ENCODE data around the gene DCAF12.

DNA sequence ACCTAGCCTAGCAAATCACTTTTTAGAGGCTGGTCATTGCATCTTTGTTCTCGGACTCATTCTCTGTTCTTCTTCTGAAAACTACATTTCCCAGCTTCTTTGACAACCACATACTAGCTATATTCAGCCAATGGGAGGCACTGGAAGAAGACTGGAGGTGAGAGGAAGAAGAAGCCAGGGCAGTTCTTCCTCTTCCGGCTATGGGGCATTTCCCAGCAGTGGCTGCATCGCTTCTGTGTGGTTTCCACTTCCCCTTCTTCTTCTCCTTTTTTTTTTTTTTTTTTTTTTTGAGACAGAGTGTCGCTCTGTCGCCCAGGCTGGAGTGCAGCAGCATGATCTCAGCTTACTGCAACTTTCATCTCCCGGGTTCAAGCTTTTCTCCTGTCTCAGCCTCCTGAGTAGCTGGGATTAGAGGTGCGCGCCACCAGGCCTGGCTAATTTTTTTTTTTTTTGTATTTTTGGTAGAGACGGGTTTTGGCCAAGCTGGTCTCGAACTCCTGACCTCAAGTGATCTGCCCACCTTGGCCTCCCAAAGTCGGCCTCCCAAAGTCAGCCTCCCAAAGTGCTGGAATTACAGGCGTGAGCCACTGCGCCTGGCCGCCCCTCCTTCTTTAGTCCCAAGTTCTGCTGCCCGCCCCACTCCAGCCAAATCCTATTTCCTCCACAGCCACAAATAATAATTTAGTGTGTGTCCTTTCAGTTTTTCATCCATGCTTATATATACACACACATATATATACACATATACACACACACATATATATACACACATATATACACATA lies 45.4 kb upstream of the DCAF12 start:
- TF ChIP-seq POLR2A (IDR thresholded peaks at IDR 0.05; ENCODE audit: extremely low read depth, insufficient read length), result no peak
- TF ChIP-seq, protein P1, sequence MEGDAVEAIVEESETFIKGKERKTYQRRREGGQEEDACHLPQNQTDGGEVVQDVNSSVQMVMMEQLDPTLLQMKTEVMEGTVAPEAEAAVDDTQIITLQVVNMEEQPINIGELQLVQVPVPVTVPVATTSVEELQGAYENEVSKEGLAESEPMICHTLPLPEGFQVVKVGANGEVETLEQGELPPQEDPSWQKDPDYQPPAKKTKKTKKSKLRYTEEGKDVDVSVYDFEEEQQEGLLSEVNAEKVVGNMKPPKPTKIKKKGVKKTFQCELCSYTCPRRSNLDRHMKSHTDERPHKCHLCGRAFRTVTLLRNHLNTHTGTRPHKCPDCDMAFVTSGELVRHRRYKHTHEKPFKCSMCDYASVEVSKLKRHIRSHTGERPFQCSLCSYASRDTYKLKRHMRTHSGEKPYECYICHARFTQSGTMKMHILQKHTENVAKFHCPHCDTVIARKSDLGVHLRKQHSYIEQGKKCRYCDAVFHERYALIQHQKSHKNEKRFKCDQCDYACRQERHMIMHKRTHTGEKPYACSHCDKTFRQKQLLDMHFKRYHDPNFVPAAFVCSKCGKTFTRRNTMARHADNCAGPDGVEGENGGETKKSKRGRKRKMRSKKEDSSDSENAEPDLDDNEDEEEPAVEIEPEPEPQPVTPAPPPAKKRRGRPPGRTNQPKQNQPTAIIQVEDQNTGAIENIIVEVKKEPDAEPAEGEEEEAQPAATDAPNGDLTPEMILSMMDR (IDR thresholded peaks at IDR 0.05; ENCODE audit: low read depth, low read length), result no peak
- TF ChIP-seq, protein P2, sequence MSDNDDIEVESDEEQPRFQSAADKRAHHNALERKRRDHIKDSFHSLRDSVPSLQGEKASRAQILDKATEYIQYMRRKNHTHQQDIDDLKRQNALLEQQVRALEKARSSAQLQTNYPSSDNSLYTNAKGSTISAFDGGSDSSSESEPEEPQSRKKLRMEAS (IDR thresholded peaks at IDR 0.05; ENCODE audit: low read depth, low read length), result no peak
